ENCODE results near the gene SLCO2B1.

The SLCO2B1 gene

GRCh38 chr11:75229466-75229865 lies 78.6 kb downstream of the SLCO2B1 start:
- no peak for DNase-seq (ENCODE audit: low read depth)

GRCh38 chr11:75230621-75231020 lies 79.7 kb downstream of the SLCO2B1 start:
- no peak for DNase-seq (ENCODE audit: low read depth)

- peak; percentile 12 for DNase-seq (ENCODE audit: low read depth)
Measured at GRCh38 chr11:75233754-75234172, 82.9 kb downstream of the SLCO2B1 start.

GRCh38 chr11:75236062-75236461 lies 85.2 kb downstream of the SLCO2B1 start:
- no peak for DNase-seq (ENCODE audit: low read depth)

GRCh38 chr11:75237050-75237449 lies 86.1 kb downstream of the SLCO2B1 start:
- no peak for DNase-seq (ENCODE audit: low read depth)

- no peak for DNase-seq (ENCODE audit: low read depth)
Measured at GRCh38 chr11:75238595-75239440, 87.9 kb downstream of the SLCO2B1 start.

GRCh38 chr11:75239531-75240290 lies 88.8 kb downstream of the SLCO2B1 start:
- DNase-seq (ENCODE audit: low read depth) = no peak

GRCh38 chr11:75240311-75241035 lies 89.6 kb downstream of the SLCO2B1 start, which contains the start of gene TPBGL:
TPBGL (plus strand) TSS chr11:75240774; CDS start chr11:75241050, 276 bp downstream.
- DNase-seq (ENCODE audit: low read depth) = no peak

- peak; percentile 69 for DNase-seq (ENCODE audit: low read depth)
Measured at GRCh38 chr11:75241036-75241905, 90.4 kb downstream of the SLCO2B1 start.

GRCh38 chr11:75241906-75242644 lies 91.2 kb downstream of the SLCO2B1 start:
- no peak for DNase-seq (ENCODE audit: low read depth)

- DNase-seq (ENCODE audit: low read depth) = no peak
Measured at GRCh38 chr11:75242722-75243600, 92.1 kb downstream of the SLCO2B1 start.

GRCh38 chr11:75244052-75244814 lies 93.3 kb downstream of the SLCO2B1 start:
- no peak for DNase-seq (ENCODE audit: low read depth)

GRCh38 chr11:75245356-75246005 lies 94.6 kb downstream of the SLCO2B1 start:
- DNase-seq (ENCODE audit: low read depth) = no peak

- no peak for DNase-seq (ENCODE audit: low read depth)
Measured at GRCh38 chr11:75246006-75246670, 95.2 kb downstream of the SLCO2B1 start.

- no peak for DNase-seq (ENCODE audit: low read depth)
Measured at GRCh38 chr11:75246671-75247350, 95.9 kb downstream of the SLCO2B1 start.

GRCh38 chr11:75248924-75249256 lies 98.0 kb downstream of the SLCO2B1 start:
- no peak for DNase-seq (ENCODE audit: low read depth)

GRCh38 chr11:75249704-75250103 lies 98.8 kb downstream of the SLCO2B1 start:
- DNase-seq (ENCODE audit: low read depth) = no peak

Measured in fibroblast of gingiva (primary cell).